ENCODE measurements around the gene CDC45.

The CDC45 gene

DNA sequence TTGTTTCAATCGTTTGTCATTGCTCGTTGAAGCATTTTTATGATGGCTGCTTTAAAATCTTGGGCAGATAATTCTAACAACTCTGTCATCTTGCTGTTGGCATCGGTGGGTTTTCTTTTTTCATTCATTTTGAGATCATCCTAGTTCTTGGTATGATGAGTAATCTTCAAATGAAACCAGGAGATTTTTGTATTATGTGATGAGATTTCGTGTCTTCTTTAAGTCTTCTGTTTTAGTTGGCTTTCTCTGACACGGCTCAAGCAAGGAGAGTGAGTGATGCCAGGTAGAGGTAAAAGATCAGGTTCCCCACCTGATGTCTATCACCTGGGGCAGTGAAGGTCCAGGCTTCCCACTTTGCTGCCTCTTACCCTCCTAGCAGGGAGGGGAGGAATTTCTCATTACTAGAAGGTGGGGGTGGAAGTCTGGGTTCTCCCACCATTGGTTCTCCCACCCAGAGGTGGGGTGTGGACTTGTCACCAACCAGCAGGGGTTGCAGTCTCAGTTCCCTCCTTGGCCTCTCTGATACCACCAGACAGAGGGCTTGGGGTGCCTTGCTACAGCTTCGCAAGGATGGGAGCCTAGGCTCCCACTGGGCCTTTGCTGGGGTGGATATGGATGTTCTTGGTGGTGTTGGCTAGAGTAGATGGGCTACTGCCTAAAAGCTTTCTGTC is 12.9 kb downstream of the CDC45 start:
- no peaks in the 10 kb centered on the region for H3K27me3 Mint-ChIP-seq (ENCODE audit: low read depth)
- peaks cover 6% of the 10 kb centered on the region for H3K4me1 Mint-ChIP-seq

DNA sequence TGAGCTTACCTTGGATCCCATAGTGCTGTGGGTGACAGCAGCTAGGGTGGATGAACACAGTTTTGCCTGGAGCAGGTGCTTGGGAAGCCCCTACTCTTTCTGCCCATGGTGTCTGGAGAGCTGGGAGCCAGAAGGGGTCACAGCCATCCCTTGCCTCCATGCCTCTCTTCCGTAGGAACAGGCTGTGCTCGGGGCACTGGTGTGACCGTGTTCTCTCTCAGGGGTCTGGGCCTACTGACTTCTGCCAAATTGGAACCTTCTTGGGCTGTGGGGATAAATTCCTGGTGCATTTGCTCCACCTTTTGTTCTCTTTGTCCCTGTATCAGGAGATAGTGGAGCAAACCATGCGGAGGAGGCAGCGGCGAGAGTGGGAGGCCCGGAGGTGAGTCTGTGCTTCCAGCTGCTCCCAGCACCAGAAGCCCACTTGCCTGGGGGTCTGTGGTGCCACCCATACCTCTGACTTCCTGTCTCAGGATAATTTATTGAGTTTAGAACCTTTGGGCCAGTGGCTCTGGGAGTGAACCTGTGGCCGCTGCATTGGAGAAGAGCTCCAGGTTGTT is 14.4 kb downstream of the CDC45 start:
- Mint-ChIP-seq H3K36me3 (ENCODE audit: low read depth) (peaks cover 4% of the 10 kb centered on the region), H3K27ac (no peak overlapping the region), H3K4me3 (no peak overlapping the region), H3K4me1 (peaks cover 6% of the 10 kb centered on the region), H3K27me3 (ENCODE audit: low read depth) (no peaks in the 10 kb centered on the region), H3K9me3 (no peaks in the 10 kb centered on the region)
- TF ChIP-seq, protein P1, sequence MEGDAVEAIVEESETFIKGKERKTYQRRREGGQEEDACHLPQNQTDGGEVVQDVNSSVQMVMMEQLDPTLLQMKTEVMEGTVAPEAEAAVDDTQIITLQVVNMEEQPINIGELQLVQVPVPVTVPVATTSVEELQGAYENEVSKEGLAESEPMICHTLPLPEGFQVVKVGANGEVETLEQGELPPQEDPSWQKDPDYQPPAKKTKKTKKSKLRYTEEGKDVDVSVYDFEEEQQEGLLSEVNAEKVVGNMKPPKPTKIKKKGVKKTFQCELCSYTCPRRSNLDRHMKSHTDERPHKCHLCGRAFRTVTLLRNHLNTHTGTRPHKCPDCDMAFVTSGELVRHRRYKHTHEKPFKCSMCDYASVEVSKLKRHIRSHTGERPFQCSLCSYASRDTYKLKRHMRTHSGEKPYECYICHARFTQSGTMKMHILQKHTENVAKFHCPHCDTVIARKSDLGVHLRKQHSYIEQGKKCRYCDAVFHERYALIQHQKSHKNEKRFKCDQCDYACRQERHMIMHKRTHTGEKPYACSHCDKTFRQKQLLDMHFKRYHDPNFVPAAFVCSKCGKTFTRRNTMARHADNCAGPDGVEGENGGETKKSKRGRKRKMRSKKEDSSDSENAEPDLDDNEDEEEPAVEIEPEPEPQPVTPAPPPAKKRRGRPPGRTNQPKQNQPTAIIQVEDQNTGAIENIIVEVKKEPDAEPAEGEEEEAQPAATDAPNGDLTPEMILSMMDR (IDR thresholded peaks at IDR 0.05; ENCODE audit: unreplicated experiment in 3 of 3): no peak

More for the DNA sequence above, 12.9 kb downstream of the CDC45 start:
- no peak overlapping the region for H3K4me3 Mint-ChIP-seq
- peaks cover 4% of the 10 kb centered on the region for H3K36me3 Mint-ChIP-seq (ENCODE audit: low read depth)
- no peaks in the 10 kb centered on the region for H3K9me3 Mint-ChIP-seq
- no peak overlapping the region for H3K27ac Mint-ChIP-seq
- TF ChIP-seq, protein P1 (IDR thresholded peaks at IDR 0.05; ENCODE audit: unreplicated experiment in 3 of 3): no peak

DNA sequence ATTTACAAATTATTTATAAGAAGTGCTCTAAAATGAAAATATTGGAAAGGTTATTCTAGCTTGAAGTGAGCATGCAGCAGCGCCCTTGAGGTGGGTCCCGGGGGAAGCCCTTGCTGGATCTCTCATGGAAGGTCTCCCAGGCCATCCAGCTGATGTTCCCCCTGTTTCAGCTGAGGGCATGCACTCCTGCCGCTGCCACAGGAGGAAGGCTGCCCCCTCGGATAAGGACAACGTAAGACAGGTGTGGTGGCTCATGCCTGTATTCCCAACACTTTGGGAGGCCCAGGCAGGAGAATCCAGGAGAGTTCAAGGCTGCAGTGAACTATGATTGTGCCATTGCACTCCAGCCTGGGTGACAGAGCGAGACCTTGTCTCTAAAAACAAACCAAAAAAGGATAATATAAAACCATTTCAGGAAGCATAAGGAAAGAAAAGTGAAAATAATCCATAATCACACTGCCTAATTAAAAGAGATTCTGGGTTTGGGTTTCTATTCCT is 15.0 kb downstream of the CDC45 start:
- TF ChIP-seq, protein P1 (IDR thresholded peaks at IDR 0.05; ENCODE audit: unreplicated experiment in 3 of 3): no peak
- H3K4me1 Mint-ChIP-seq: peaks cover 6% of the 10 kb centered on the region
- no peaks in the 10 kb centered on the region for H3K9me3 Mint-ChIP-seq
- no peaks in the 10 kb centered on the region for H3K27me3 Mint-ChIP-seq (ENCODE audit: low read depth)
- no peak overlapping the region for H3K27ac Mint-ChIP-seq
- H3K4me3 Mint-ChIP-seq: no peak overlapping the region
- peaks cover 4% of the 10 kb centered on the region for H3K36me3 Mint-ChIP-seq (ENCODE audit: low read depth)

DNA sequence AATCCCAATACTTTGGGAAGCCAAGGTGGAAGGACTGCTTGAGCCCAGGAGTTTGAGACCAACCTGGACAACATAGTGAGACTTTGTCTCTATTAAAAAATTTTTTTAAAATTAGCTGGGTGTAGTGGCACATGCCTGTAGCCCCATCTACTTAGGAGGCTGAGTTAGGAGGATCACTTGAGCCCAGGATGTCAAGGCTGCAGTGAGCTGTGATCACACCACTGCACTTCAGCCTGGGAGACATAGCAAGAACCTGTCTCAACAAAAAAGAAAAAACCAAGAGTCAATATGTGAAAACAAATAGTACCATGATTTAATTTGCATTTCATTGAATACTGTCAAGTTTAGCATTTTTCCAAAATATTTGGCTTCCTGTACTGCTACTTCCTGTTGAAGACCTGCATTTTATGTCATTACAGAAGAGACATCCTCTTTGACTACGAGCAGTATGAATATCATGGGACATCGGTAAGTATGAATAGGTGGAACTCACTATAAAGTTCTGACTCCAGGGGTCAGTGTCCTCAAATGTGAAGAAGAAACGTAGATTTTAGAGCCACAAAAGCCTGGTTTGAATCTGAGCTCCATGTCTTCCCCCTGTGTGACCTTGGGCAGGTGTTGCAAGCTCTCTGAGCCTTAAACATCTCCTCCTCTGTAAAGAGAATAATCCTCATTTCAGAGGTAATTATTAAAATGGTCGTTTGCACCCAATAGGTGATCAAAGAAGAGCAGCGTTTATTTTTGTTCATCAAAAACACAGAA is 16.0 kb downstream of the CDC45 start:
- H3K36me3 Mint-ChIP-seq (ENCODE audit: low read depth): peaks cover 4% of the 10 kb centered on the region
- peaks cover 6% of the 10 kb centered on the region for H3K4me1 Mint-ChIP-seq
- no peaks in the 10 kb centered on the region for H3K27me3 Mint-ChIP-seq (ENCODE audit: low read depth)
- TF ChIP-seq, protein P1 (IDR thresholded peaks at IDR 0.05; ENCODE audit: unreplicated experiment in 3 of 3): peak; percentile 11 to 29 (median 24)
- no peaks in the 10 kb centered on the region for H3K9me3 Mint-ChIP-seq
- H3K4me3 Mint-ChIP-seq: no peak overlapping the region
- H3K27ac Mint-ChIP-seq: no peak overlapping the region

DNA sequence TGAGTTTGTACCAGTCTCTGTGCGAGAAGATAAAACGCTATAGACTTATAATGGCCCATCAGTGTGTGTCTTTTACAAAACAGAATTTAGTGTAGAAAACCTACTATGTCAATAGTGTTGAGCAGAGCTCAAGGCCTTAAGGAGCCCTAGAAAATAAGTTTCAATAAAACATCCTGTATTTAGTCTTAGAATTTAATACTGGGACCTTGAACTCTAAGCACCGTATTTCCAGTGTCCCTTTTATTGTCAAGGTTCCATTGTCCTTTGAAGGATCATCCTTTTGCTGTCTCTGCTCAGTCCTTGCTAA is 16.6 kb downstream of the CDC45 start:
- no peak overlapping the region for H3K4me3 Mint-ChIP-seq
- H3K4me1 Mint-ChIP-seq: peaks cover 6% of the 10 kb centered on the region
- TF ChIP-seq, protein P1 (IDR thresholded peaks at IDR 0.05; ENCODE audit: unreplicated experiment in 3 of 3): no peak
- no peaks in the 10 kb centered on the region for H3K27me3 Mint-ChIP-seq (ENCODE audit: low read depth)
- no peaks in the 10 kb centered on the region for H3K9me3 Mint-ChIP-seq
- peaks cover 4% of the 10 kb centered on the region for H3K36me3 Mint-ChIP-seq (ENCODE audit: low read depth)
- no peak overlapping the region for H3K27ac Mint-ChIP-seq

All from nephron (organoid).